DOHH2 (cell line): ENCODE measurements around the gene CHRNB1.

ENCODE experiments used
- H3F3A ChIP-seq: fragments of 200-600 bp; sonication (generic), shearing (Covaris generic); 2 replicates; pipeline ENCODE4 v1.6.0; 2016; ENCODE audit warnings: antibody characterized with exemption, mild to moderate bottlenecking; ENCODE audit not compliant: control insufficient read depth, insufficient read depth
- H3K27ac ChIP-seq: fragments of 200-600 bp; sonication (generic); 2 replicates; pipeline ENCODE4 v1.5.1; 2014; ENCODE audit warnings: low read depth, mild to moderate bottlenecking, low read length, moderate library complexity
- H3K27me3 ChIP-seq: fragments of 200-600 bp; sonication (generic); 2 replicates; pipeline ENCODE4 v1.6.1; 2014; ENCODE audit warnings: mild to moderate bottlenecking, low read length, mixed read lengths; ENCODE audit not compliant: control insufficient read depth
- H3K36me3 ChIP-seq: fragments of 200-600 bp; sonication (generic); 2 replicates; pipeline ENCODE4 v1.6.1; 2014; ENCODE audit warnings: mild to moderate bottlenecking, low read length, moderate library complexity, mixed read lengths; ENCODE audit not compliant: control insufficient read depth
- H3K4me1 ChIP-seq: fragments of 200-600 bp; sonication (generic); 2 replicates; pipeline ENCODE4 v1.6.1; 2014; ENCODE audit warnings: mild to moderate bottlenecking, low read length, mixed read lengths; ENCODE audit not compliant: control insufficient read depth
- H3K4me2 ChIP-seq: fragments of 200-600 bp; sonication (generic); 2 replicates; pipeline ENCODE4 v1.6.0; 2014; ENCODE audit warnings: mild to moderate bottlenecking, low read length, moderate library complexity
- H3K4me3 ChIP-seq: fragments of 200-600 bp; sonication (generic); 2 replicates; pipeline ENCODE4 v1.5.1; 2014; ENCODE audit warnings: mild to moderate bottlenecking, low read length, mixed read lengths
- H3K79me2 ChIP-seq: fragments of 200-600 bp; sonication (generic); 2 replicates; pipeline ENCODE4 v1.6.1; 2014; ENCODE audit warnings: mild to moderate bottlenecking, low read length, mixed read lengths; ENCODE audit not compliant: control insufficient read depth
- H3K9me2 ChIP-seq: fragments of 200-600 bp; sonication (generic); replicated peaks from 2 replicates; pipeline ENCODE4 v1.6.1; 2014; ENCODE audit warnings: mild to moderate bottlenecking, low read length, mixed read lengths; ENCODE audit not compliant: control insufficient read depth
- H3K9me3 ChIP-seq: fragments of 200-600 bp; sonication (generic); 2 replicates; pipeline ENCODE4 v1.6.1; 2014; ENCODE audit warnings: antibody characterized with exemption, low read length, mixed read lengths; ENCODE audit not compliant: control insufficient read depth, insufficient read depth
- H4K20me1 ChIP-seq: fragments of 200-600 bp; sonication (generic); 2 replicates; pipeline ENCODE4 v1.6.0; 2014; ENCODE audit warnings: low read depth, mild to moderate bottlenecking, antibody characterized with exemption, low read length, moderate library complexity; ENCODE audit not compliant: control insufficient read depth, insufficient read depth
- CTCF ChIP-seq: fragments of 200-600 bp; sonication (generic); IDR thresholded peaks from one replicate; pipeline ENCODE4 v1.5.1; 2014; ENCODE audit warnings: antibody characterized with exemption, mild to moderate bottlenecking, low read depth, low read length; ENCODE audit not compliant: poor library complexity, severe bottlenecking
- EZH2phosphoT487 ChIP-seq: fragments of 200-600 bp; sonication (generic); IDR thresholded peaks from 2 replicates; pipeline ENCODE4 v1.6.1; 2017; ENCODE audit warnings: borderline replicate concordance, mild to moderate bottlenecking, antibody characterized with exemption, low read length, moderate library complexity, mixed read lengths

The CHRNB1 gene

GRCh38 chr17:7497228-7497627, 52.4 kb downstream of the CHRNB1 start:
- no peaks in the 10 kb centered on the region for H3K27me3 ChIP-seq
- H4K20me1 ChIP-seq = peaks cover 7% of the 10 kb centered on the region; the same call in 1 of the 2 replicates
- no peak overlapping the region for H3K4me2 ChIP-seq
- H3K4me3 ChIP-seq = no peak overlapping the region
- peaks cover 39% of the 10 kb centered on the region for H3K79me2 ChIP-seq
- no peaks in the 10 kb centered on the region for H3K9me2 ChIP-seq
- H3K36me3 ChIP-seq = peaks cover 87% of the 10 kb centered on the region
- H3K4me1 ChIP-seq = no peaks in the 10 kb centered on the region
- no peaks in the 10 kb centered on the region for H3K9me3 ChIP-seq
- H3F3A ChIP-seq = no peaks in the 10 kb centered on the region
- TF ChIP-seq CTCF (no peak), EZH2phosphoT487 (no peak)
- H3K27ac ChIP-seq = no peak overlapping the region

- Histone ChIP-seq H4K20me1 (peaks cover 7% of the 10 kb centered on the region; the same call in 1 of the 2 replicates), H3K27ac (no peak overlapping the region), H3K27me3 (no peaks in the 10 kb centered on the region), H3F3A (no peaks in the 10 kb centered on the region), H3K9me2 (no peaks in the 10 kb centered on the region), H3K79me2 (peaks cover 35% of the 10 kb centered on the region), H3K36me3 (peaks cover 89% of the 10 kb centered on the region), H3K4me3 (no peak overlapping the region), H3K4me1 (no peaks in the 10 kb centered on the region), H3K9me3 (no peaks in the 10 kb centered on the region), H3K4me2 (no peak overlapping the region)
- TF ChIP-seq CTCF (no peak), EZH2phosphoT487 (no peak)
These were observed 52.8 kb downstream of the CHRNB1 start for GRCh38 chr17:7497636-7498035.

- H4K20me1 ChIP-seq = peaks cover 3% of the 10 kb centered on the region; the same call in 1 of the 2 replicates
- no peak overlapping the region for H3K27ac ChIP-seq
- peaks cover 92% of the 10 kb centered on the region for H3K36me3 ChIP-seq
- no peak overlapping the region for H3K4me3 ChIP-seq
- H3F3A ChIP-seq = no peaks in the 10 kb centered on the region
- H3K4me2 ChIP-seq = no peak overlapping the region
- H3K79me2 ChIP-seq = peaks cover 20% of the 10 kb centered on the region
- no peaks in the 10 kb centered on the region for H3K27me3 ChIP-seq
- no peaks in the 10 kb centered on the region for H3K4me1 ChIP-seq
- H3K9me2 ChIP-seq = no peaks in the 10 kb centered on the region
- TF ChIP-seq EZH2phosphoT487 = no peak
- no peak for TF ChIP-seq CTCF
- no peaks in the 10 kb centered on the region for H3K9me3 ChIP-seq
These were observed 54.3 kb downstream of the CHRNB1 start for GRCh38 chr17:7499161-7499560.
